GM23248 (cell line): ENCODE results near the gene NUDT16L1. TPM values are rescaled to one million over a fixed set of nuclear protein-coding genes. Genes with fewer than 3 reads are reported as not detected.

Experiments
- DNase-seq: peaks from one replicate; pipeline ENCODE4 v3.0.0-alpha.2; 2015
- H2AFZ ChIP-seq: fragments of 200-600 bp; sonication (generic); 2 replicates; pipeline ENCODE4 v1.6.1; 2016; ENCODE audit warnings: antibody characterized with exemption
- H3F3A ChIP-seq: fragments of 200-600 bp; sonication (generic); 2 replicates; pipeline ENCODE4 v1.6.1; 2016; ENCODE audit warnings: mild to moderate bottlenecking, antibody characterized with exemption, mixed run types; ENCODE audit not compliant: insufficient read depth
- H3K27ac ChIP-seq: fragments of 200-600 bp; sonication (generic); 2 replicates; pipeline ENCODE4 v1.5.1; 2016; ENCODE audit warnings: mild to moderate bottlenecking
- H3K27me3 ChIP-seq: fragments of 200-600 bp; sonication (generic); replicated peaks from 2 replicates; pipeline ENCODE4 v1.6.1; 2016; ENCODE audit warnings: mild to moderate bottlenecking; ENCODE audit not compliant: insufficient read depth
- H3K36me3 ChIP-seq: fragments of 200-600 bp; sonication (generic); 2 replicates; pipeline ENCODE4 v1.6.1; 2016; ENCODE audit warnings: low read depth, mild to moderate bottlenecking
- H3K4me1 ChIP-seq: fragments of 200-600 bp; sonication (generic); 2 replicates; pipeline ENCODE4 v1.6.1; 2016; ENCODE audit warnings: mild to moderate bottlenecking; ENCODE audit not compliant: insufficient read depth
- H3K4me2 ChIP-seq: fragments of 200-600 bp; sonication (generic); one replicate; pipeline ENCODE4 v1.6.1; 2016; ENCODE audit warnings: mild to moderate bottlenecking; ENCODE audit not compliant: unreplicated experiment
- H3K4me3 ChIP-seq: fragments of 200-600 bp; sonication (generic); 2 replicates; pipeline ENCODE4 v1.5.1; 2016; ENCODE audit warnings: mild to moderate bottlenecking
- H3K79me2 ChIP-seq: fragments of 200-600 bp; sonication (generic); 2 replicates; pipeline ENCODE4 v1.6.1; 2016; ENCODE audit warnings: mild to moderate bottlenecking; ENCODE audit not compliant: insufficient read depth
- H3K9ac ChIP-seq: fragments of 200-600 bp; sonication (generic); 2 replicates; pipeline ENCODE4 v1.6.1; 2016; ENCODE audit warnings: mild to moderate bottlenecking
- H3K9me2 ChIP-seq: fragments of 200-600 bp; sonication (generic); 2 replicates; pipeline ENCODE4 v1.6.1; 2016; ENCODE audit warnings: mixed run types, mild to moderate bottlenecking, moderate library complexity; ENCODE audit not compliant: insufficient read depth
- H3K9me3 ChIP-seq: fragments of 200-600 bp; sonication (generic); one replicate; pipeline ENCODE4 v1.6.1; 2017; ENCODE audit warnings: low read depth
- H4K20me1 ChIP-seq: fragments of 200-600 bp; sonication (generic); 2 replicates; pipeline ENCODE4 v1.6.0; 2016; ENCODE audit not compliant: insufficient read depth
- EZH2 ChIP-seq: fragments of 200-600 bp; sonication (generic); IDR thresholded peaks from 2 replicates; pipeline ENCODE4 v1.6.1; 2018; ENCODE audit warnings: antibody characterized with exemption, mild to moderate bottlenecking; ENCODE audit not compliant: insufficient read depth, poor library complexity, severe bottlenecking
- EZH2phosphoT487 ChIP-seq: fragments of 200-600 bp; sonication (generic); IDR thresholded peaks from 2 replicates; pipeline ENCODE4 v1.6.1; 2018; ENCODE audit warnings: antibody characterized with exemption, moderate library complexity, mild to moderate bottlenecking, low read depth; ENCODE audit not compliant: insufficient read depth
- WGBS, 2 experiments: methylation state at CpG; one replicate each; pipeline ENCODE4 v1.1.6; 2015 to 2017; ENCODE audit warnings: low lambda C conversion rate in 2 of 2, low coverage in 1 of 2; ENCODE audit errors: missing lambda C conversion rate in 2 of 2; 5-methylcytosine and 5-hydroxymethylcytosine counted together
- in situ Hi-C: fragments of 300-500 bp; cut with MboI; formaldehyde crosslinking; loops from 2 replicates; pipeline ENCODE4 v1.15.0; 2020
- polyA plus RNA-seq: library from polyadenylated mRNA; unstranded; fragments of >200 nt; fragmentation: Nextera tagmentation; extraction: Ambion mirVana; gene quantifications from 2 replicates; pipeline ENCODE4 v1.2.1, GENCODE V29; 2016
- total RNA-seq: library from RNA; depleted of rRNA; stranded (reverse); fragments of >200 nt; shearing (Covaris generic); gene quantifications from 2 replicates; pipeline ENCODE4 v1.2.3, GENCODE V29; 2014

Gene NUDT16L1
- total and polyA plus RNA-seq, 2 experiments from 2014 or later: 42.9 to 43.6 TPM

DNA sequence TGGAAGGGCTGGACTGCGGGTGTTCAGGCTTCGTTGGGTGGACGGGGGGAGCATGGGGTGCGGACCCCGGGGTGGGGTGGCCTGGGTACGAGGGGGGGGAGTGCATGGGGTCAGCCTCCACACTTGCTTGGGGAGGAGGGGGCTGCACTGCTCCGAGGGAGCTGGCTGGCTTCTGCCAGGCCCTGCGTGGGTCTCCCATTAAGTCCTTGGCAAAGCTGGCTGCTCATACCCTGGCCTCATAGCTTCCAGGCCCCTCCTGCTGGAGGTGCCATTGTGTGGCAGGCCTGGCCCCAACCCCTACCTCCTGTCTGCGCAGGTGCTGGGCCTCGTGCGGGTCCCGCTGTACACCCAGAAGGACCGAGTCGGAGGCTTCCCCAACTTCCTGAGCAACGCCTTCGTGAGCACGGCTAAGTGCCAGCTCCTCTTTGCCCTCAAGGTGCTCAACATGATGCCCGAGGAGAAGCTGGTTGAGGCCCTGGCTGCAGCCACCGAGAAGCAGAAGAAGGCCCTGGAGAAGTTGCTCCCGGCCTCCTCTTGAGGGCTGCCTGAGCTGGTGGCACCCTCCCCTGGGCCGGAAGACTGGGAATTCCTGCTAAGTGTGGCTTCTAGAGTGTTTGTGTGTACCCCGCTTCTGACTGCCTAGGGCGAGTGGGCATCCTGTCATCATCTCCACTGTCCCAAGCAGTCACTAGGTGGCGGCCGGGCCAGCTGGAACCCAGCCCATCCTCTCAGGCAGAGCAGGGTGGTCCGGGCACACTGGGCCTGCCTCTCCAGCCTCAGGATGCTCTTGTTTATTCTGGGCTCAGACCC is 1.5 kb downstream of the NUDT16L1 start:
- peak; percentile 44 for DNase-seq
- peak overlapping the region; percentile 68 for H3K4me2 ChIP-seq
- H3K27me3 ChIP-seq: no peaks in the 10 kb centered on the region
- H3K9ac ChIP-seq: peak overlapping the region; percentile 85
- peak overlapping the region; percentile 47 for H3K27ac ChIP-seq
- H2AFZ ChIP-seq: no peak overlapping the region
- H3F3A ChIP-seq: 0 out of 2 replicates have a peak, but pooled peaks cover 8% of the 10 kb centered on the region
- H3K79me2 ChIP-seq: no peaks in the 10 kb centered on the region
- H3K9me3 ChIP-seq: no peaks in the 10 kb centered on the region
- 0 out of 2 replicates have a peak, but pooled peaks cover 3% of the 10 kb centered on the region for H3K36me3 ChIP-seq
- no peak for TF ChIP-seq EZH2phosphoT487
- no peak for TF ChIP-seq EZH2
- no peaks in the 10 kb centered on the region for H4K20me1 ChIP-seq
- no peaks in the 10 kb centered on the region for H3K9me2 ChIP-seq
- in situ Hi-C loops: no loop called here
- peak overlapping the region; percentile 81 for H3K4me3 ChIP-seq
- 47 to 61% methylated on average over 19 to 26 of the region's 26 CpGs for WGBS, 2 experiments
- H3K4me1 ChIP-seq: peaks cover 14% of the 10 kb centered on the region

DNA sequence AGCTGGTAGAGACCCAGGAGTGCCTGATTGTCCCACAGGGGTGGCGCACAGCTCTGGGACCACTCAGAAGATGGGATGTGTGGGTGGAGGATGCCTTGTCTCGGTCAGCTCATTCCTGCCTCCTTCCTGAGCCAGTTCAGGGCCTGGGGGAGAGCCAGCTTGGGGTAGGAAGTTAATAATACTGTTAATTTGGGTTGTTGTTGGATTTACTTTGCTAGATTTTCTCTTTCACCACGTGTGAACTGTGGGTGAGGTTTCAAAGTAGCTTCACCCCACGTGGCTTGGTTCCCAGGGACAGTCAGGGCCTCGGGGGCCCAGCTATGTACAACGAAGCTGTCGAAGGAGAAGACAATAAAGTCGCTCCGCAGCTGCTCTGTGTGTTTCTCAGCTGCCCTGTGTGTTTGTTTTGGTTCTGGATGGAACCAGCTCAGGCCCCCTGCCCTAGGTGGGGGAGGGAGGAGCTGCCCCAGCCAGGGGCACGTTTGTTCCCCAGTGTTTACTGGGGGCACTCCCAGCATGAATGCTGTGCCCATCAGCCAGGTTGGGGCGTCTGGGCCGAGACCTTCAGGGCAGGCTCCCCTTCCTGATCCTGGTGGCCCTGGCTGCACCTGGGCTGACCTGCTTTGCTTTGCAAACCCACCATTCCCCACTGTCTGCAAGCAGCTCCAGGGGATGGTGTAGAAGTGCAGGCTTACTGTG is 2.3 kb downstream of the NUDT16L1 start:
- no peaks in the 10 kb centered on the region for H4K20me1 ChIP-seq
- in situ Hi-C loops: no loop called here
- no peak overlapping the region for H3K4me2 ChIP-seq
- 68% methylated on average over 12 of the region's 12 CpGs for WGBS, 2 experiments
- peak overlapping the region; percentile 23; the same call in 1 of the 2 replicates for H3K9ac ChIP-seq
- 0 out of 2 replicates have a peak, but pooled peaks cover 8% of the 10 kb centered on the region for H3F3A ChIP-seq
- no peaks in the 10 kb centered on the region for H3K9me3 ChIP-seq
- DNase-seq: peak; percentile 38
- no peaks in the 10 kb centered on the region for H3K79me2 ChIP-seq
- no peak overlapping the region for H2AFZ ChIP-seq
- H3K4me1 ChIP-seq: peaks cover 14% of the 10 kb centered on the region
- TF ChIP-seq EZH2phosphoT487 (no peak), EZH2 (no peak)
- H3K27me3 ChIP-seq: no peaks in the 10 kb centered on the region
- H3K36me3 ChIP-seq: 0 out of 2 replicates have a peak, but pooled peaks cover 3% of the 10 kb centered on the region
- peak overlapping the region; percentile 47; the same call in 1 of the 2 replicates for H3K27ac ChIP-seq
- H3K4me3 ChIP-seq: no peak overlapping the region
- no peaks in the 10 kb centered on the region for H3K9me2 ChIP-seq

DNA sequence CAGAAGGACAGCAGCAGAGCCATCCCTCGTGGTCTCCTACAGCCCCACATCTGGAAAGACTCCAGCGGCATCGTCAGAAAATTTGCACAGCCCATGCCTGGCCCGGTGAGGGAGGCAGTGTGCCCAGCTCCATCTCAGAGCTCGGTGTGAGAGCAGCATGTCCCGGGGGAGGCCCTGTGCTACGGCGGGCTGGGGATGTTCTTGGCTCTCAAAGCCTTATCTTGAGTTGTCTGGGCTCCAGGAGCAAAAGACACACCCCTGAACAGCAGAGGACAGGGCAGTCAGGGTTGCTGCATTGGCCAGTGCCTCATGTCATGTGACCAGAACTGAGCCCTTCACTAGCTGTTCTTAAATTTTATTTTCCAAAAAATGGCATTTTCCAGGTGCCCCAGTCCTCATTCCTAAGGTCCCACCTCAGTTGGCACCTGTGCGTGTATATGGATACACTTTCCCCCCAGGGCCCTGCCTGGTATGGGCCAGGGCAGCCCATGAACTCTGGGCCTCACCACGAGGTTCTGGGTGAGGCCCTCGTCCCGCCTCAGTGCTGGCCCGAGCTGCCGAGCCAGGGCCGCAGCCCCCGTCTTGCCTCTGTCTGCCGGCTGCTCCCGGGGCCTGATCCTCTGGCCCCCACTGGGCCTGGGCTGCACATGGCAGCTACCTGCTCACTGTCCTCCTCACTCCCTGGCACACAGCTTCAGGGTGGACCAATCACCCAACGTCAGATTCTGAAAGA is 3.0 kb downstream of the NUDT16L1 start:
- Histone ChIP-seq H3K36me3 (0 out of 2 replicates have a peak, but pooled peaks cover 3% of the 10 kb centered on the region), H3K27ac (no peak overlapping the region)
- in situ Hi-C loops: no loop called here

More for the DNA sequence above, 3.0 kb downstream of the NUDT16L1 start:
- 51% methylated on average over 19 of the region's 19 CpGs for WGBS, 2 experiments
- Histone ChIP-seq H3K9me2 (no peaks in the 10 kb centered on the region), H2AFZ (no peak overlapping the region), H3K4me1 (peaks cover 14% of the 10 kb centered on the region), H3K4me2 (no peak overlapping the region), H3K79me2 (no peaks in the 10 kb centered on the region), H3K27me3 (no peaks in the 10 kb centered on the region), H3F3A (0 out of 2 replicates have a peak, but pooled peaks cover 8% of the 10 kb centered on the region), H3K4me3 (no peak overlapping the region), H3K9me3 (no peaks in the 10 kb centered on the region), H4K20me1 (no peaks in the 10 kb centered on the region), H3K9ac (no peak overlapping the region)
- TF ChIP-seq EZH2: no peak
- no peak for TF ChIP-seq EZH2phosphoT487
- no peak for DNase-seq
